NCI-H82 treated with DMSO at 0.1 percent for 48 hours (cell line): ENCODE measurements around the gene PSMA6.
"Not testable (repeated sequence)": the region's sequence is repeated elsewhere in the genome, so short reads cannot be mapped to it uniquely, and the experiment has no call there.

ENCODE experiments used
- DNase-seq: peaks from one replicate; lab custom pipeline; 2025; ENCODE audit not compliant: unreplicated experiment; lab: John Stamatoyannopoulos, UW

Gene PSMA6

DNA sequence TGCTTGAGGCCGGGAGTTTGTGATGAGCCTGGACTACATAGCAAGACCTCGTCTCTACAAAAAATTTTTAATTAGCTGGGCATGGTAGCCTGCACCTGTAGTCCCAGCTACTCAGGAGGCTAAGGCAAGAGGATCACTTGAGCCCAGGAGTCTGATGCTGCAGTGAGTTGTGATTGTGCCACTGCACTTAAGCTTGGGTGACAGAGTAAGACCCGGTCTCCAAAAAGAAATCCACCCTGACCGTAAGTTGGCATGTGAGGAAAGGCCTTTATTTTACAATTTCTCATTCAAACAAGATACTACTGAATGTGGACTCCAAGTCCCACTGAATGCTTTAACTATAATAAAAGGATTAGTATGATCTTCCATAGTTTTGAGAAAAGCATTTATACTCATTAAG, 27.3 kb downstream of the PSMA6 start:
- no peak for DNase-seq

DNA sequence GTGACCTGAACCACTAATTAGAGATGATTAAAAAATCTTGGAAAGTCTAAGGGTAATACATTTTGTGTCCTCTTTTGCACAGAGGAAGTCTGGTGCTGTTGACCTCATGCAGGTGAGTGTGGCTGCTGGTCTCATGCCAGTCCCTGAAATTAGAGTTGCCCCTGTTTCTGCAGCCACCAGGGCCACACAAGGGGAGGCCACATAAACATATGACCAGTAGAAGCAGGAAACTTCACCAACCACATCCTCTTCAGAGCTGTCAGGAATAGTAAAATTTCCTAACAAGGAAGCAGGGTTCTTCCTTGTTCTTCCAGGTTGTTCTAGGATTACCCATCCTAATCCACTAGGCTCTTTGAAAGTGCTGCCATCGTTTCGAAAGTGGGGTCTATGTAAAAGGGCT, 28.3 kb downstream of the PSMA6 start:
- no peak for DNase-seq

DNA sequence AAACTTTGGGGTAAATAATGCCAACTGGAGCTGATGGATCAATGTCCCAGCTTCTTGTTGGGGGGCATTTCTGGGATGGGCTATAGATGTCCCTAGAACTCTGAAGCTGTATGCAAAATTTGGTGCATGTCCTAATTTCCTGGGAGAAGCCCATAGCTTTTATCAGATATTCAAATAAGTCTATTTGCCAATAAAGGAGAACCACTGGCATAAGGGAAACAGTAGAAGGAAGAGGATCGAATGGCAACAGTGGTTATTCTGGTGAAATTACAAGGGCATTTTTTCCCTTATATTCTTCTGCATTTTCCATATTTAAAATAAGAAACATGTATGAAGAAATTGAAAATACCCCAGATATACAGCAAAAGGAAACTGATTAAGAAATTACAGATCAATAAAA, 34.2 kb downstream of the PSMA6 start:
- no peak for DNase-seq

DNA sequence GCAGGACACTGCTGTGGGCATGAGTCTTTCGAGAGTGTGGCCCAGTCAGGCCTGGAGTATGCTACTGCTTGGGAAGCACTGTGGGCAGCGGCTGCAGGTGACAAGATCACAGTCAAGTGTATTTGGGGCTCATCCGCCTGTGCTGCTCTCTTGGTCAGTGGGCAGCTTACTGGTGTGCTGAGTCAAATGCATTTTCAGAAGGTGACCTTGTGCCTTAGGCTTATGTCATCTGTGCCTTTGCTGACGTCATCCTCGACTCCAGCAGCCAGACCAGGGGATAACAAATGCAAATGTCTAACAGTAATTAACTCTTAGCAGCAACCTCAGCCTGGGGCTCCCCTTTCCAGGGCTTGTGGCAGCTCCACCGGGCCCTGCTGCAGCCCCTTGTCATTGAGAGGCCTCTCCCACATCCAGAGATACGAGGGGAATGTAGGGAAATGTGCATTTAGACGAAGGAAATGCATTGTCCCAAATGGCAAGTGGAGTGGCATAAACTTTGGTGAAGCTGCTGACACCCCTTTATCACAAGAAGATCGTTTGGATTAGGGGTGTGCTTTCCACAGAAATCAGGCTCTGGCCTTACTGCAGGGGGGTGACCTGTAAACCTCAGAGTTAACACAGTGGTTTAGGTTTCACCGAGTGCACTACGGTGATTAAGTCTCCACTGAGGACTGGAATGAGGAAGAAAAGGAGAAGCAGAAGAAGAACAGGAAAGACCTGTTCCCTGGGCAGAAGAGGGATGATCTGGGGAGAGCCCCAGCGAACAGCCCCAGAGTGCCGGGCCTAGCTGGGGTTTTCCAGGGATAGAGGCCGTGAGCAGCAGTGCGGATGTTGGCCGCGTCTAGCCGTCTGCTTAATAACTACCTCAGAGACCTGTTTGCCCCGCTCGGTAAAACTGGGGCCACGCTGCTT, 39.7 kb downstream of the PSMA6 start:
- DNase-seq, result no peak

DNA sequence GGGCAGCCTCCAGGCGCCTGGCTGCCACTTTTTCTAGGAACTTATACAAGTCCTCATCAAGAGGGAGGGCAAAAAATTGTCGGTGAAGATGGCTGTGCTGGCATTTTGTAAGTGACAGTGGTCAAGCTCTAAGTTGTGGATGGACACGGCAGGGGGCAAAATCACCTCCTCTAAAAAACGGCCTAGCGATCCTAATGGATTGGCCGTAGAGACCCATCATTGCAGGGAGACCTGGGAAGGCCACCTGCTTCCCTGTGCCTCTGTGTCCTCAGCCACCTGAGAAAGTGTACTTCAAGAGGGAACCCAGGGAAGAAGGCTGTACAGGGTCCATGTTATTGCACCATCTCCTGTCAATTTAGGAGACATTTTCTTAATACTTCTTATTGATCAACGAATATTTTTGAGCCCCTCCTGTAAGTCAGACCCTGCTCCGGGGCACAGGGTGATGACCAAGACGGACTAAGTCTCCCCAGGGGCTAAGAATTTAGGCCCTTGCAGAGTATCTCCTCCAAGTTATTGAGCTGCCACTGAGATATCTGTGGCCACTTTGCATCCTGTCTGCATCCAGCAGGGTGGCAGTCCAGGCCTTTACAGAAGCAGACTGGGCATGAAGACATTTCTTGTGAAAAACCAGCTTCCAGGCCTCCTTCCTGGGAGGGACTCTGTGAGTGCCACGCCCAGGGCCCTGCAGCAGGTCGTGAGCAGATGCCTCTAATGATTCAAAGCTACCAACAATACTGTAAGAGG, 40.5 kb downstream of the PSMA6 start:
- no peak for DNase-seq

DNA sequence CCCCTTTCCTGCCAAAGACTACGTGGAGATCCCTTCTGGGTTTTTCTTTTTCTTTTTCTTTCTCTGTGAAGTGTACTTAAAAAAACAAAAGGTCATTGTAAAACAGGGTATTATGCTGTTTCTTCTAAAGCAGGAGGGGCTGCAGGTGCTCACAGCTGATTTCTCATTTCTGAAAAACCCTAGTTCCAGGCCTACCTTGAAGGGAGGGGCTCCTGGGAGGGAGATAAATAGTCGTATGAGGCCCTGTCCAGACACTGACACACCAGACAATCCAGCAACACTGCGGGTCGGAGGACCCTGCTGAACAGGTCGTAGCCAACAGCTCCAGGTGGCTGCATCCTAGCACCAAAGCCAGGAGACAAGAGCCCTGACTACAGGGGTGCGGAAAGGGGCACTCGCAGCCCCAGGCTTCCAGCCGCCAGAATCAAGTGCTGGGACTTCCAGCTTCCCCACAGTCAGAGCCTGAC, 41.1 kb downstream of the PSMA6 start:
- no peak for DNase-seq

DNA sequence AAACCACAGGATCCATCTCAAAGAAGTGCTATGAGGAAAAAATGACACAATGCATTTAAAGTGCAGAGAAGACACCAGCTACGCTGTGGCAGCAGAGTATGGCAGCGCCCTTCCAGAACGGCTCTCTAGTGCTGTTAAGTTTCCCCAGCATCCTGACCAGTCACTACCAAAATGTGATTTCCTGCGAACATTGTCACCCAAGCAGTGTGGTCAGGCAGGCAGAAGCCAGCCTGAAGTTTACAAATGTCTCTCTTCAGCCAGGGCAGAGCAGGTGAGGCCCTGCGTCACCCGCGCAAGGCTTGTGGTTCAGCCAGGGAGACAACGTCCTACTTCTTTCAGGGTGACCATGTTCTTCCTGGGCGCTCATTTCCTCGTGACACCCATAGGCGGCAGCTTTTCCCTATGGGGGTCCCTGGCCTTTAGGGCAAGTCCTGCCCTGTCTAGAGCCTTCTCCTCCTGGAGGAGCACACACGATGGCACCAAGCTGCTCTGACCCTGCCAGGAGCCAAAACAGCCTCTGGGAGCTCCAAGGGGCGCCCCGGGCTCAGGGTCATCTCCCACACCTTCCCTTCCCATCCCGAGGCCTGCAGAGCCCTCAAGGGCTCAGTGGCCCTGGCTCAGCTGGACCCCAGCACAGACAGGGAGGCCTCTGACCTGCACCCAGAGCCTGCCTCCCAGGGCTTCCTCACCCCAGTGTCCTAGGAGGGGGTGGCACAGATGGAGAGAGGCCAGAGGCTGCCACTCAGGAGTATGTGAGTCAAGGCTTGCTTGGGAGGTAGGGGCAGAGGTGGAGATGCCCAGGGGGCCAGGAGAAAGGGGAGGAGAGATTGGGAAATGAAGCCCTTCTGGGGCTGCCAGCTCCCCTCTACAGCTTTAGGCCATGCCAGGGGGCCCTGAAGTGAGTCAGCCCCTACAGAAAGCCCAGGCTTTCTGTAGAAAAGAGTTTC, 41.9 kb downstream of the PSMA6 start:
- no peak for DNase-seq

DNA sequence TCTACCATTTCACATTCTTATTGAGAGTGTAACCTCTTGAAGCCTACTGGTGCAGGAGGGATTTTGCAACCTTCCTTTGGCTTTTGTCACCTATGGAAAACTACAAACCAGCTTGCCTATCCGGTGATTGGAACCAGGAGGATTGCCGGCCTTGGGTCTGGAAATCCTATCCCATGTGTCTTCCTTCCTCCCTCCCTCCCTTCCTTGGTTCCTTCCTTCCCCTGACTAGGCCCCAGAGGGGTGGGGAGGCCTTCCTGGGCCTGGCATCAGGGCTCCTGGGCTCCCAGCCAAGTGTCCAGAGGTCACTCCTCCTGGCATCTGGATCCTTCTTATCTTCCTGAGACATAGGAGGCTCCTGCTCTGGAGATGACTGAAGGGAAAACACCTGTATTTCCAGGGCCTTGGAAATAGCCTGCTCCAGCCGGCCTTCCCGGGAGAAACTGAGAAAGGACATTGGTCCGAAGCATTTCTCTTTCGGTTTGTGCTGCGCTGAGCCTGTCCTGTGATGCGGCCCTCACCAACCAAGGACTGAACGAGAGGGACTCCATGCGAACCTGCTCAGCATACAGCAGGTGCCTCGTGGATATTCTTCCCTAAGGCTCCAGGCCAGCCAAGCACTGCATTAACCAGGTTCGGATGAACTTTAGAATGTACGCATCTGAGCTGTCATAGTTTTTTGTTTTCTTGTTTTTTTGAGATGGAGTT, 43.4 kb downstream of the PSMA6 start:
- DNase-seq, result no peak

DNA sequence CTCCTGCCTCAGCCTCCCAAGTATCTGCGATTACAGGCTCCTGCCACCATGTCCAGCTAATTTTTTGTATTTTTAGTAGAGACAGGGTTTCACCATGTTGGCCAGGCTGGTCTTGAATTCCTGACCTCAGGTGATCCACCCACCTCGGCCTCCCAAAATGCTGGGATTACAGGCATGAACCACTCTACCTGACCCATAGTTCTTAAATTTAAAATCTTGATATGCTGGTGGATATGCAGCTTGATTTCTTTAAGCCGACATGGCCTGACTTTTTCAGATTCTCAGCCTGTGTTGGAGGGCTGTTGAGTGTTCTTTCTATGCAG, 44.0 kb downstream of the PSMA6 start:
- not testable (repeated sequence) for DNase-seq

DNA sequence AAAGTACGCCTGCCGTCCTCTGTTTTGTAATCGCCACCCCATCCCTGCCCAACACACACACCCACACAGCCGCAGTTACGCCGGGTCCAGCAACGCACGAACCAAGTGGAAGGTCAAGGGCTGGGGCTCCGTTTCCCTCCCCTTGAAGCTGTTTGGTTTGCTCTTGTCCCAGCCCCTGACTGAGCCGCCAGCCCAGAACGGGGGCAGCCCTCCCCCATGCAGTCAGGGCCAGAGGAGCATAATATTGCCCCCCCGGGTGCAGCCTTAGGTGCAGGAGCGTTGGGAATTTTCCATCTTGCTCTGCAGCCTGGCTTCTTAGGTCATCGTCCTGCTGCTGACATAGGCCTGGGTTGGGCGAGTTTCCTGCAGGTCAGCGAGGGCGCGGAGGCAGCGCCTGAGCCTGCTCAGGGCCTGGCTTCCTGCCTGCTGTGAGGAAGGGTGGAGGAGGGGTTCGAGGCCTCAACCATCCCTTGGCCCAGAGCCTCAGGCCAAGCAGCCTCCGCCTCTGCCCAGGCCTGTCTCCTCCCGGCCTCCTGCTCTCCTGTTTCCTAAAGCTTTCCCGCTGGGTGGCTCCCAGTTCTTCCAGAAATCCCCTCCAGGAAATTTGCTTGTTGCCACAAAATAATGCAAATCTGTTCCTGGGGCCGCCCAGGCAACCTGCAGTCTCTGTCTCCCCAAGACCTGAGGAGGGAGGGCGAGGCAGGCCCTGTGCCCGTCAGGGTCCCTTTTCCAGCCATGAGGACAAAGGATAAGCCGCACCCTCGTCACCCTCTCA, 44.5 kb downstream of the PSMA6 start:
- DNase-seq, result no peak

DNA sequence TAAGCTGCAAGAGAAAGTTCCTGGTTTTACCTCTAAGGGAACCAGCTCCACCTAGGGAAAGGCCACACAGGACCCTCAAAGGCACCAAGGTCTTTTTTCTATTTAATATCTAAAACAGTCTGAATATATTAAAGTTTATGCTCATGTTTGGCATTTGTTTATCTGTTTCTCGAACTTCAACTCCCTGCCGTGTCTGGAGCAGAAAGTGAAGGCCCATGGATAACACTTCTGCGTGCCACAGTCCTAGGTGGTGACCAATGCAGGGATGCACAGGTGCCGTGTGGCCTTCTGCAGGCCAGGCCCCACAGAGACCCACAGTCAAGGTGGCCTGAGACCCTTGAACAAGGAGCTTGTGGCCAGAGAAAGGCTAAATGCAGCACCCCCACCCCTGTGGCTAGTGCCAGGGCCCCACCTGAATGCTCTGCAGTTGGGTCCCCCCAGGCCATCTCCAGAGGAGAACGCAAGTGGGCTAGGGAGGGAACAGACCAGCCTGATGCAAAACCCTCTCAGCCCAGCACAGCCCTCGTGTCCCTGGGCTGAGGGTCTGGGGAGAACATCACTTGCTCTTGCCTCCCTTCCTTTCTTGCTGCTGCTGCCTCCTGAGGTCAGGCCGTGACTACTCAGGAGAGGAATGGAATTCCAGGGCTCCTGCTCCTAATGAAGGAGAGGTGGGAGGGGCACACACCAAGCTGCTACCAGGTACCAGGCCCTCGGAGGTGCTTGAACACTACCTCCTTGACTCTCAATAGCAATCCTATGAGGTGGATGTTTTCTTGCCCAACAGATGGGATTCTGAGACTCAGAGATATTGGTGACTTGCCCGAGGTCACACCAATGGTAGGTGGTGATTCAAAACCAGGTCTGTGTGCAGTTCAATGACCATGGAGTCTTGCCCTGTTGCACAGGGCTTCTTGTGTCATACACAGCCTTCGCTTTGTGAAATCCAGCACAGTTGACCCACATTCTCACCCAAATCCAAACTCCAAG, 45.4 kb downstream of the PSMA6 start:
- no peak for DNase-seq

DNA sequence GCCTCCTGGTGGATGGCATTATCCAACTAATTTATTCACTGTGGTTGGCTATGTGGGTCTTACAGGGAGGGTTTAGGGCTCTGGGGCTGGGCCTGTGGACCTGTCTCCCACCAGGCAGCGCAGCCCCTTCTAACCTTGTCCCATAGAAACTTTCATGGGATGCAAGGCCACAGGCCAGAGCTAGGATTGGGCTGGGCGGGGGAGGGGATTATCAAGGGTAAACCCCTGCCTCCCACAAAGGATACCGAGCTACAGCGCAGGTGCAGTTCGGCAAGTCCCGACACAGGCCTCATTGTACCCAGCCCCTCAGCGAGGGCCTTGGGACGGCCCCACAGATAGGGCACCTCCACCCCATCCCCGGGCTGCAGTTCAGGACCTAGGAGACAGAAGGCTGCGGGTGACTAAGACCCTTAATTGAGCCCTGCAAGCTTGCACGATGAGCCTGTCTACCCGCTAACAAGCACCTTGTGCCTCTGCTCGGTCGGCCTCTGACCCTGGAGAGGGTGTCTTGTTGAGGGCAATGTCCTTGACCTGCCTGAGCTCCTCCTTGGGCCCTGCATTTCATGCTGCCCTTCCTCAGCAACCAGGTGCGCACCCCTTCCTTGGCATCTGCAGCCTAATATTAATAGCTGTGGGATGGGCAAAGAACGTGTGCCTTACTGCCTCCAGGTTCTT, 46.7 kb downstream of the PSMA6 start:
- no peak for DNase-seq

DNA sequence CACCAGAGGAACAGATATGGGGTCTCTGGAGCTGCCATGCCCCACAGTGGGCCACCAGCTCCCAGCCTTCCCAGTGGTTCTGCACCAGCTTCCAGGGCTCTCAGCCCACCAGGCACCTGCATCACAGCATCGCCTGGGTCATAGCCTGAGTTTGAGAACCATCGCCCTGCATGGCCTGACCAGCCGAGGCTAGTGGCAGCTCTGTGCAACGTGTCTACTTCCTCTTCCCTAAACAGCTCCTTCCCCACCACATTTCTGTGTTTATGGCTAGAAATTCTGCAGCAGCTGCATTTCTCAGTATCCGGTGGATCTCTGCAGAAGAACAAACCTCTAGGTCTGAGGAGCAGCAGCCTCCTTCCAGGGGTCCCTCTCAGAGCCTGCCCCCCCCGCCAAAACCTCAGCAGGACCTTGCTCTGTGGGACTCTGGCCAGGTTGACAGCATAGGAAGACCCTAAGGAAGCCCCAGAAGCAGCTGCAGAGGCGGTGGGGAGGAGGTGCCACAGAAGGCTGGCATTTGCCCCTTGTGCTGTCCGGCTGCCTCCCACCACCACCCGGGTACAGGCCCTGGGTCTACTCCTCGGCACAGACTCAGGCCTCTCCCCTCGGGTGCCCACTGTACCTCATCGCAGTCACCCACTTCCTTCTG, 47.7 kb downstream of the PSMA6 start:
- DNase-seq, result no peak

DNA sequence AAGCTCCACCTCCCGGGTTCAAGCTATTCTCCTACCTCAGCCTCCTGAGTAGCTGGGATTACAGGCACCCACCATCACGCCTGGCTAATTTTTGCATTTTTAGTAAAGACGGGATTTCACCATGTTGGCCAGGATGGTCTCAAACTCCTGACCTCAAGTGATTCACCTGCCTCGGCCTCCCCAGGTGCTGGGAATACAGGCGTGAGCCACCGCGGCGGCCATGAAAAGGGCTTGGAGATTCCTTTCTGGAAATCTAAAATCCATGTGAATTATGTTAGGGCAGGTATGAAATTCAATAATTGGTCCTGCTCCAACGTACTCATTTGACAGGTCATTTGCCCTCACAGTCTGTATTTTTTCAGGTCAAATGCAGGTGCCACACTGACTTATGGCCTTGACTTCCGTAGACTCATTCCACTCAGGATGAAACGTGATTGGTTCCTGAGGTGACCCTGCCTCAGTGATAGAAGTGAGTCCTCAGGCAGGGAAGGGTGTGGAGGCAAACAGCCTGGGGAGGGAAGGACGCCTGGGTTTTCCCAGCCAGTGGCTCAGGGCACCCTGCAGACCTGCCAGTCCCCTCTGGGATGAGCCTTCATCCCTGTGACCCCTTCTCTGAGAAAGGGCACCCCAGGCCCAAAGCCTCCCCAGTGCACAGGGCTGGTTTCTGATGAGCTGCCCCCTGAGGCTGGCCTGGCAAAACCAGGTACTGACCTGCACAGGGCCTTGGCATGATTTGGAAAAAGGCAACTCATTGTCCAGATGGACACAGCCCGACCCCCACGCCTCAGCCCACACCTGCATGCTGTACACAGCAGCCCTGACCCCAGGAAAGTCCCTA, 48.7 kb downstream of the PSMA6 start:
- no peak for DNase-seq

DNA sequence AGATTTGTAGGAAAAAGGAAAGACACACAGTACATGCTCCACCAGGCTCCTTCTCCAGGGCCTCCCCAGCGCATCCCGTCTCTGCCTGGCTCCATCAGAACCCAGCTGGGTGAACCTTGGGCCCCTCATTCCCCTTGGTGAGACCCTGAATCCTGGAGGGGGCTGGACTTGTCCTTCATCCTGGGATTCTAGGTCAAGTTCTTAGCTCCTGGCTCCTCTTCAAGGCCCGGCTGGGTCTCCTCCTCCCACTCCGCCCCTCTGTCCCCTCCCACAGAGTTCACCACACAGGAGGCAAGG, 49.2 kb downstream of the PSMA6 start:
- no peak for DNase-seq

DNA sequence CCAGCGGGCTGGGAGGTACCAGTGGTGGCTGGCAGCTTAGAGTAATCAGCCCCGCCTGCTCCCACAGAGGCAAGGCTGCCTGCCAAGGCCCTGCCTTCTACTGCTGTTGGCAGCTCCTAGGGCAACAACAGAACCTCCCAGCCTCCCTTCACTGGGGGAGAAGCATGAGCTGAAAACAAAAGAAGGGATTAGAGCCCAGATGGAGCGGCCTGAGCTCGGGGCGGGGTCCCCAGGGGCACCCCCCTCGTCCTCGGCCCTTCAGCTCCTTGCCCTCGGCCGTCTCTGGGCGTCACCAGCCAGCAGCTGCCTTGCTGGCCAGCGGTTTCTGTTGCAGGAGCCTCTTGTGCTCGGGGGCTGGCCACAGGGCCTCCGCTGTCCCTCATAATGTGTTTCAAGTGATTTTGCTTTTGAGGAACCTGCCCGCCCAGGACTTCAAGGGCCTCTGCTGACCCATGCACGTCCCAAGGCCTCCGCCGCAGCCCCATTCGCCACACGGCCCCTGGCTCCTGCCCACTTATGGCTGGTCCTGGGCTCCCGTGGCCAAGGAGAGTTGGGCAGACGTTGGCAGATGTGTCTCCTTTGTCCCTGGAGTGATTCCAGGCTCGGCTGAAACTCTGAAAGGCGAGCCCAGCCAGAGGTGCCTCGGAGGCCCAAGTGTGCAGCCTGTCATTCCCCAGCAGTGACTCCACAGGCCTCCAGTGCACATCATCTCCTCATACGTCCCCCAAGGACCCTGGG, 49.7 kb downstream of the PSMA6 start:
- peak; percentile 51 for DNase-seq
